ENCODE measurements around the gene UPK1A.
A peak's percentile ranks its signal among the peaks of the same experiment; 100 is the strongest.

Gene UPK1A

DNA sequence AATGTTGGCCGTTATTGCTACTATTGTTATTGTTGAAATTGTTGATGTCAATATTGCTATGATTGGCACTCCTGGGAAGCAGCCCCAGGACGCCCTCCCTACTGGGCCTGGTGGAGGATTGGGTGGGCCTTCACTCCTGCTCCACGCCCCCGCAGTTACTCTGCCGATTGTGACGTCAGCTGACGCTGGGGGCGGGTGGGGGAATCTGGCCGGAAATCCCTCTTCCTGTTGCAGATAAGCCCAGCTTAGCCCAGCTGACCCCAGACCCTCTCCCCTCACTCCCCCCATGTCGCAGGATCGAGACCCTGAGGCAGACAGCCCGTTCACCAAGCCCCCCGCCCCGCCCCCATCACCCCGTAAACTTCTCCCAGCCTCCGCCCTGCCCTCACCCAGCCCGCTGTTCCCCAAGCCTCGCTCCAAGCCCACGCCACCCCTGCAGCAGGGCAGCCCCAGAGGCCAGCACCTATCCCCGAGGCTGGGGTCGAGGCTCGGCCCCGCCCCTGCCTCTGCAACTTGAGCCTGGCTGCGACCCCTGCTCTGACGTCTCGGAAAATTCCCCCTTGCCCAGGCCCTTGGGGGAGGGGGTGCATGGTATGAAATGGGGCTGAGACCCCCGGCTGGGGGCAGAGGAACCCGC is 24.7 kb upstream of the UPK1A start, which contains the start of gene ETV2:
Gene ETV2, plus strand, starts transcription at position 231 of the 637 bp plus-strand sequence. CDS start 716 bp downstream, outside the sequence.
- Histone ChIP-seq H3K9me3 (no peaks in the 10 kb centered on the region), H3K27me3 (peaks cover 28% of the 10 kb centered on the region), H3K27ac (no peak within 1 kb of the TSS), H3K4me3 (ENCODE audit: low read depth in 1 of 2, low read length in 1 of 2) (no peak within 1 kb of the TSS), H3K36me3 (peaks cover 19% of the 10 kb centered on the region), H3K4me1 (ENCODE audit: control insufficient read depth in 1 of 2, insufficient read depth in 1 of 2, low read depth in 1 of 2, low read length in 1 of 2) (peaks cover 21 to 32% of the 10 kb centered on the region in 2 experiments)
- TF ChIP-seq, protein P1, sequence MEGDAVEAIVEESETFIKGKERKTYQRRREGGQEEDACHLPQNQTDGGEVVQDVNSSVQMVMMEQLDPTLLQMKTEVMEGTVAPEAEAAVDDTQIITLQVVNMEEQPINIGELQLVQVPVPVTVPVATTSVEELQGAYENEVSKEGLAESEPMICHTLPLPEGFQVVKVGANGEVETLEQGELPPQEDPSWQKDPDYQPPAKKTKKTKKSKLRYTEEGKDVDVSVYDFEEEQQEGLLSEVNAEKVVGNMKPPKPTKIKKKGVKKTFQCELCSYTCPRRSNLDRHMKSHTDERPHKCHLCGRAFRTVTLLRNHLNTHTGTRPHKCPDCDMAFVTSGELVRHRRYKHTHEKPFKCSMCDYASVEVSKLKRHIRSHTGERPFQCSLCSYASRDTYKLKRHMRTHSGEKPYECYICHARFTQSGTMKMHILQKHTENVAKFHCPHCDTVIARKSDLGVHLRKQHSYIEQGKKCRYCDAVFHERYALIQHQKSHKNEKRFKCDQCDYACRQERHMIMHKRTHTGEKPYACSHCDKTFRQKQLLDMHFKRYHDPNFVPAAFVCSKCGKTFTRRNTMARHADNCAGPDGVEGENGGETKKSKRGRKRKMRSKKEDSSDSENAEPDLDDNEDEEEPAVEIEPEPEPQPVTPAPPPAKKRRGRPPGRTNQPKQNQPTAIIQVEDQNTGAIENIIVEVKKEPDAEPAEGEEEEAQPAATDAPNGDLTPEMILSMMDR (IDR thresholded peaks at IDR 0.05): no peak

DNA sequence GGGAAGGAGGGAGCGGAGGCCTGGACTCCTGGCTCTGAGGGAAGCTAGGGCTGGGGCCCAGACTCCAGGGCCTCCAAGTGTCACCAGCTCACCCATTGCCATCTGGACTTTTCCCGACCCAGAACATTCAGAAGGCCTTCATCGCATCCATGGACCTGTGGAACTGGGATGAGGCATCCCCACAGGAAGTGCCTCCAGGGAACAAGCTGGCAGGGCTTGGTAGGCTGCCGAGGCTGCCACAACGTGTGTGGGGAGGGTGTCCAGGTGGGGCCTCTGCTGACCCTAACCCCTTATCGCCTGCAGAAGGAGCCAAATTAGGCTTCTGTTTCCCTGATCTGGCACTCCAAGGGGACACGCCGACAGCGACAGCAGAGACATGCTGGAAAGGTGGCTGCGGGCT is 24.0 kb upstream of the UPK1A start:
- Histone ChIP-seq H3K4me1 (ENCODE audit: control insufficient read depth in 1 of 2, insufficient read depth in 1 of 2, low read depth in 1 of 2, low read length in 1 of 2) (peaks cover 21 to 33% of the 10 kb centered on the region in 2 experiments), H3K36me3 (peaks cover 13% of the 10 kb centered on the region), H3K9me3 (no peaks in the 10 kb centered on the region), H3K4me3 (ENCODE audit: low read depth in 1 of 2, low read length in 1 of 2) (no peak overlapping the region), H3K27me3 (peaks cover 28% of the 10 kb centered on the region), H3K27ac (no peak overlapping the region)
- TF ChIP-seq, protein P1 (IDR thresholded peaks at IDR 0.05): no peak

DNA sequence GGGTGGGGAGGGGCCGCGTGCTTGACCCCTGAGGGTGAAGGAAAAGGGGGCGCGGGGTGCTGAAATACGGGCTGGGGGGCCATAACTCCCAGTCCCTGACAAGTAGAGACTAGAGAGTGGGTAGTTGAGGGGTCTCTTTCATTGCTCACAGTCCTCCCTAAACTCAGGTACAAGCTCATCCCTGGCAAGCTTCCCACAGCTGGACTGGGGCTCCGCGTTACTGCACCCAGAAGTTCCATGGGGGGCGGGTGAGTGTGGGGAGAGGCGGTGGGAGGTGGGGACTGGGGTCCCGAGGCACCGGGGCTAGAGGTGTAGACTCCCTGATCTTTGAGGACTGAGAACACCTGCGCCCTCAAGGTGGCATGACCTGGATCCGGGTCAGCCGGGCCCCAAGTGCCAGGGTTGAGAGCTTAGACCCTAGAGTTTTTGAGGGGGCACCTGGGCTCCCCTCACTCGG is 23.5 kb upstream of the UPK1A start:
- Histone ChIP-seq H3K27ac (peak overlapping the region; percentile 79), H3K36me3 (peaks cover 7% of the 10 kb centered on the region), H3K4me3 (ENCODE audit: low read depth in 1 of 2, low read length in 1 of 2) (peak overlapping the region; percentile 80 to 84), H3K27me3 (peaks cover 28% of the 10 kb centered on the region), H3K9me3 (no peaks in the 10 kb centered on the region), H3K4me1 (ENCODE audit: control insufficient read depth in 1 of 2, insufficient read depth in 1 of 2, low read depth in 1 of 2, low read length in 1 of 2) (peaks cover 26 to 39% of the 10 kb centered on the region in 2 experiments)
- TF ChIP-seq, protein P1 (IDR thresholded peaks at IDR 0.05): no peak

DNA sequence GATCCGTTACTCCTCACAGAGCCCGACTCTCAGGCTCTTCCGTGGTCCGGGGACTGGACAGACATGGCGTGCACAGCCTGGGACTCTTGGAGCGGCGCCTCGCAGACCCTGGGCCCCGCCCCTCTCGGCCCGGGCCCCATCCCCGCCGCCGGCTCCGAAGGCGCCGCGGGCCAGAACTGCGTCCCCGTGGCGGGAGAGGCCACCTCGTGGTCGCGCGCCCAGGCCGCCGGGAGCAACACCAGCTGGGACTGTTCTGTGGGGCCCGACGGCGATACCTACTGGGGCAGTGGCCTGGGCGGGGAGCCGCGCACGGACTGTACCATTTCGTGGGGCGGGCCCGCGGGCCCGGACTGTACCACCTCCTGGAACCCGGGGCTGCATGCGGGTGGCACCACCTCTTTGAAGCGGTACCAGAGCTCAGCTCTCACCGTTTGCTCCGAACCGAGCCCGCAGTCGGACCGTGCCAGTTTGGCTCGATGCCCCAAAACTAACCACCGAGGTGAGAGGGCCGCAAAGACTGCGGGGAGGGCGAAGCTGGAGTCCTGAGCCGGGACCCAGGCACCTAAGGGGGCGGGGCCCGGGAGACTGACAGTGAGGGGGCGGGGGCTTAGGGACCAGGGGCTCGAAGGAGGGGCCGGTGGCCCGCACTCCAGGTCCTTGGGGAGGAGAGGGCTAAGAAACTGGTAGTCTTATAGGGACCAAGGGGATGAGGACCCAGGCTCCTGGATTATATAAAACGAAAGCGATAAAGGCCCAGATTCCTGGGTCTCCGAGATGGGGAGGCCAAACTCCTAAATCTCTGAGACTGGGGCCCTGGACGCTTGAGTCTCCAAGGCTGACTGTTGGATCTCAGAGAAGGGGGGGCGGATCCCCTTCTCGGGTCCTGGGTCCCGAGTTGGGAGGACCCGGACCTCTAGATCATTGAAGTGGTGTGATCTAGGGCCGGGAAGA is 22.8 kb upstream of the UPK1A start:
- Histone ChIP-seq H3K27me3 (peaks cover 28% of the 10 kb centered on the region), H3K27ac (peak overlapping the region; percentile 79), H3K4me3 (ENCODE audit: low read depth in 1 of 2, low read length in 1 of 2) (peak overlapping the region; percentile 80 to 84), H3K4me1 (ENCODE audit: control insufficient read depth in 1 of 2, insufficient read depth in 1 of 2, low read depth in 1 of 2, low read length in 1 of 2) (peaks cover 30 to 44% of the 10 kb centered on the region in 2 experiments), H3K9me3 (no peaks in the 10 kb centered on the region), H3K36me3 (peaks cover under 1% of the 10 kb centered on the region)
- TF ChIP-seq, protein P1 (IDR thresholded peaks at IDR 0.05): no peak

DNA sequence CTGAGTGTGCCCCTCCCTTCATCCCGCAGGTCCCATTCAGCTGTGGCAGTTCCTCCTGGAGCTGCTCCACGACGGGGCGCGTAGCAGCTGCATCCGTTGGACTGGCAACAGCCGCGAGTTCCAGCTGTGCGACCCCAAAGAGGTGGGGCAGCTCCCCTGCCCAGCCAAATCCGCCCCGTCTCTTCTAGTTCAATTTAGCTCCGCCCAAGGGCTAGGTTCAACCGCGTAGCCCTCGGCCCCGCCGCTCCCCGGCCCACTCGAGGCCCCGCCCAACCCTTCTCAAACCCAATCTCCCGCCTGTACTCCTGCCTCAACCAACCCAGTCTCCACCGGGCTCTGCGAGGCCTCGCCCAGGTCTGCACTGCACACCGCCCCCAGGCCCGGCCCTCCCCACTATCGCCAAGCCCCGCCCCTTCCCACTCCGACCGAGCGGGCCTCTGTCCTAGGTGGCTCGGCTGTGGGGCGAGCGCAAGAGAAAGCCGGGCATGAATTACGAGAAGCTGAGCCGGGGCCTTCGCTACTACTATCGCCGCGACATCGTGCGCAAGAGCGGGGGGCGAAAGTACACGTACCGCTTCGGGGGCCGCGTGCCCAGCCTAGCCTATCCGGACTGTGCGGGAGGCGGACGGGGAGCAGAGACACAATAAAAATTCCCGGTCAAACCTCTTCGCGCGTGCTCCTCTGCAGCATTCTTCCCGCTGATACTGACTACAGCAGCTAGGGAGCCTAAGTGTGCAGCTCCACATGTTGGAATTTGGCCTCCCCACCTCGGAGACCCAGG is 21.9 kb upstream of the UPK1A start:
- Histone ChIP-seq H3K36me3 (no peaks in the 10 kb centered on the region), H3K9me3 (no peaks in the 10 kb centered on the region), H3K27ac (peak overlapping the region; percentile 79), H3K4me1 (ENCODE audit: control insufficient read depth in 1 of 2, insufficient read depth in 1 of 2, low read depth in 1 of 2, low read length in 1 of 2) (peaks cover 38 to 51% of the 10 kb centered on the region in 2 experiments), H3K27me3 (peaks cover 28% of the 10 kb centered on the region), H3K4me3 (ENCODE audit: low read depth in 1 of 2, low read length in 1 of 2) (peak overlapping the region; percentile 80 to 84)
- TF ChIP-seq, protein P1 (IDR thresholded peaks at IDR 0.05): peak; percentile 25

Data from neutrophil (primary cell).